ENCODE measurements around the gene LYZ. TPM values are rescaled to one million over a fixed set of nuclear protein-coding genes. Genes with fewer than 3 reads are reported as not detected.

LYZ gene
- total and polyA plus RNA-seq, 11 donors, result 2.4 to 316 (median 13.8) TPM

DNA sequence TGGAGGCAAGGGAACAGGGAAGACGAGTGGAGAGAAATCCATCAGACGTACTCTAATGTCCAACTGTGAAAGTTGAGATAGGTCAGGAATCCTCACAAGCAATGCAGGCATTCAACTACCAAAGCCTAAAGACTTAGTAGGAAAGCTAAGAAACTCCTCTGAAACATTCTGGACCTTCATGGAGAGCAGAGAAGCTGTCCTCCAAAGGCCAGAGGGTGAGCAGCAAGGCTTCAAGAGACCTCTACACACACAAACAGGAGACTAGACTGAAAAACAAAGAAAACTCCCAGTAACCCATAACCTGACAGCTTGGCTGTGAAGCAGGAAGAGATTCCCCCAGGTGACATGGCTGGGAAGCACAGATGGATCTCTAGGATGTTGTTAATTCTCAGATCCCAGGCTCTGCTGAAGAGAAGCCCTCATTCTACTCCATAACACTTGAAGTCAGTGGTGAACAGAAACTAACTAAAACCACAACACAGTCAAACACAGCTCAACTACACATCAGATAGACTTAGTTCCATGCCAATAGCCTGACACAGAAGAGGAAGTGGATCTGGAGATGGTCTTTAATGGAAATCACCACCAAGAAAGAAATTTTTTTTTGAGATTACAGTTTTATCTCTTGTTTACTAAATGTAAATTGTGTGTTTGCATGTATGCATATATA is 23.2 kb upstream of the LYZ start:
- H3K27ac ChIP-seq, result no peak overlapping the region
- no peaks in the 10 kb centered on the region for H3K36me3 ChIP-seq
- H3K4me3 ChIP-seq, result no peak overlapping the region
- H3K4me1 ChIP-seq, result peaks cover 0 to 13% (median 0%) of the 10 kb centered on the region in 12 donors
- H3K9me3 ChIP-seq, result no peaks in the 10 kb centered on the region
- peaks cover 0 to 18% (median 0%) of the 10 kb centered on the region in 9 donors for H3K27me3 ChIP-seq
- no peak for TF ChIP-seq POLR2A (IDR thresholded peaks at IDR 0.05)
- TF ChIP-seq, protein P1, sequence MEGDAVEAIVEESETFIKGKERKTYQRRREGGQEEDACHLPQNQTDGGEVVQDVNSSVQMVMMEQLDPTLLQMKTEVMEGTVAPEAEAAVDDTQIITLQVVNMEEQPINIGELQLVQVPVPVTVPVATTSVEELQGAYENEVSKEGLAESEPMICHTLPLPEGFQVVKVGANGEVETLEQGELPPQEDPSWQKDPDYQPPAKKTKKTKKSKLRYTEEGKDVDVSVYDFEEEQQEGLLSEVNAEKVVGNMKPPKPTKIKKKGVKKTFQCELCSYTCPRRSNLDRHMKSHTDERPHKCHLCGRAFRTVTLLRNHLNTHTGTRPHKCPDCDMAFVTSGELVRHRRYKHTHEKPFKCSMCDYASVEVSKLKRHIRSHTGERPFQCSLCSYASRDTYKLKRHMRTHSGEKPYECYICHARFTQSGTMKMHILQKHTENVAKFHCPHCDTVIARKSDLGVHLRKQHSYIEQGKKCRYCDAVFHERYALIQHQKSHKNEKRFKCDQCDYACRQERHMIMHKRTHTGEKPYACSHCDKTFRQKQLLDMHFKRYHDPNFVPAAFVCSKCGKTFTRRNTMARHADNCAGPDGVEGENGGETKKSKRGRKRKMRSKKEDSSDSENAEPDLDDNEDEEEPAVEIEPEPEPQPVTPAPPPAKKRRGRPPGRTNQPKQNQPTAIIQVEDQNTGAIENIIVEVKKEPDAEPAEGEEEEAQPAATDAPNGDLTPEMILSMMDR (IDR thresholded peaks at IDR 0.05), result no peak
- ATAC-seq, result no peak
- DNase-seq, result no peak
- WGBS, 4 donors, result 51 to 66% (median 61%) methylated on average over 2 of the region's 2 CpGs
- intact Hi-C loops (cut with DNase I), result no loop called here

DNA sequence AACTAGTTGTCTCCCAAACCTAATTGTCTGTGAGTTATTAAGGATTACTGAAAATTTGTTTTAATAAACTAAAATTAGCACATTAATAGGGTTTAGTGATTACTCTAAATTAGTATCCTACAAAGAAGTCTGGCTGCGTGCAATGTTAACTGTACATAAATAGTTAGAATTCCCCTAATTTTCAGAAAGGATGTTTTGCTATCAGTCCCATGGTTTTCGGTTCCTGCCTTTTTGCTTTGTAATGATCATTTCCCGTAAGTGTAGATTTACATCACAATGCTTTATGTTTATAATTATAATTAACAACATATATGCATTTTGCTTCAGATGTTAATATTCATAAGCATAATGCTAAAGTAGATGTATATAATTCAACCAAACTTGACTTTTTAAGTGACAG is 19.8 kb upstream of the LYZ start:
- H3K9me3 ChIP-seq, result no peaks in the 10 kb centered on the region
- TF ChIP-seq, protein P1 (IDR thresholded peaks at IDR 0.05), result no peak
- no peak for TF ChIP-seq POLR2A (IDR thresholded peaks at IDR 0.05)
- peaks cover 0 to 18% (median 0%) of the 10 kb centered on the region in 9 donors for H3K27me3 ChIP-seq
- H3K27ac ChIP-seq, result peak overlapping the region in 1 of 12 donors; percentile 5
- H3K4me1 ChIP-seq, result peaks cover 0 to 33% (median 0%) of the 10 kb centered on the region in 12 donors
- 61 to 71% (median 69%) methylated on average over 3 of the region's 3 CpGs for WGBS, 4 donors
- DNase-seq, result no peak
- intact Hi-C loops (cut with DNase I), result no loop called here
- H3K4me3 ChIP-seq, result no peak overlapping the region
- H3K36me3 ChIP-seq, result no peaks in the 10 kb centered on the region
- ATAC-seq, result no peak

DNA sequence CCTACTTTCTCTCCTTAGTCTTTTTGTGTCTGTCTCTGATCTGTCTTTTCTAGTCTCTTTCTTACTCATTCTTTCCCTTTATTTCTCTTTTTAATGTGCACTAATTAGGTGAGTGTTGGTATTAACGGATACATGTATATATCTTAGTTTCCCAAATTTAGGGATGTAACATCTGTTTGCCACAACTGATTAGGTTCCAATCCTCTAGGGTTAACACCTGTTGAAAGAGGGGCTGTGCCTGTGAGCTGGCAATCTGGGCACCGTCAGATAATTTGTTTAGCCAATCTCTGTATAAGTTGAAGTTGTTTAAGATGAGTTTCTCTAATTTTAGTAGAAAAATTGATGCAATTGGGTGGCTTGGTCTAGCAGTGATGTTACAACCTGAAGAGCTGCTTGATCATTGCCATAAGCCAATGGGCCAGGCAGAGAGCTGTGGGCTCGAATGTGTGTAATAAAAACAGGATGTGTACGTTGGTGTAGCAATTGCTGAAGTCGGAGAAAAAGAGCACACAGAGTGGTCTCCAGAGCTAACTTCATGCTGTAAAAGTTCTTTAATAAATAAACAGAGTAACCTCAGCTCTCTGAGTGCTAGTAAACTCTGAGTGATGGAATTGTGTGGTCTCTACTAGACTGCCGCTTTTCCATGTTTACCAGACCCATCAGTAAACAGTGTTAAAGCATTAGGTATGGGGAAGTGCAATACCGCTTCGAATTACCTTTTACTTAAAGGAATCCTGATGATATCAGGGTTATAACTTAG is 18.3 kb upstream of the LYZ start:
- peak overlapping the region in 4 of 12 donors; percentile 47 to 61 (median 52) for H3K4me3 ChIP-seq
- TF ChIP-seq, protein P1 (IDR thresholded peaks at IDR 0.05), result no peak
- no peak for TF ChIP-seq POLR2A (IDR thresholded peaks at IDR 0.05)

More for the DNA sequence above, 18.3 kb upstream of the LYZ start:
- no peaks in the 10 kb centered on the region for H3K9me3 ChIP-seq
- WGBS, 4 donors, result 66 to 78% (median 71%) methylated on average over 8 of the region's 8 CpGs
- H3K4me1 ChIP-seq, result peaks cover 0 to 33% (median 0%) of the 10 kb centered on the region in 12 donors
- H3K27ac ChIP-seq, result peak overlapping the region in 1 of 12 donors; percentile 87
- ATAC-seq (no peak), DNase-seq (no peak)
- peaks cover 0 to 18% (median 0%) of the 10 kb centered on the region in 9 donors for H3K27me3 ChIP-seq
- intact Hi-C loops (cut with DNase I), result no loop called here
- H3K36me3 ChIP-seq, result no peaks in the 10 kb centered on the region

All from heart left ventricle (tissue), 16 donors.